Fibroblast of skin of scalp (primary cell): ENCODE data around the gene TGM6.
"Not testable (repeated sequence)": the region's sequence is repeated elsewhere in the genome, so short reads cannot be mapped to it uniquely, and the experiment has no call there.

Source experiments
- DNase-seq: peaks from one replicate; pipeline ENCODE4 v3.0.0-alpha.2; 2013

TGM6 gene

GRCh38 chr20:2399390-2399789 lies 18.7 kb downstream of the TGM6 start:
- DNase-seq = no peak

GRCh38 chr20:2400290-2400689 lies 19.6 kb downstream of the TGM6 start:
- no peak for DNase-seq

- DNase-seq = no peak
These were observed 20.8 kb downstream of the TGM6 start for GRCh38 chr20:2401527-2401926.

GRCh38 chr20:2402271-2402980 lies 21.7 kb downstream of the TGM6 start:
- DNase-seq = peak; percentile 38

GRCh38 chr20:2403291-2404052 lies 22.8 kb downstream of the TGM6 start:
- DNase-seq = no peak

- no peak for DNase-seq
These were observed 25.0 kb downstream of the TGM6 start for GRCh38 chr20:2405693-2406065.

- DNase-seq = not testable (repeated sequence)
These were observed 26.7 kb downstream of the TGM6 start for GRCh38 chr20:2407355-2407754.

GRCh38 chr20:2408111-2408510 lies 27.4 kb downstream of the TGM6 start:
- no peak for DNase-seq

GRCh38 chr20:2416541-2417212 lies 36.0 kb downstream of the TGM6 start:
- DNase-seq = no peak

GRCh38 chr20:2417213-2417541 lies 36.5 kb downstream of the TGM6 start:
- no peak for DNase-seq

GRCh38 chr20:2418388-2418787 lies 37.7 kb downstream of the TGM6 start:
- no peak for DNase-seq

- DNase-seq = no peak
These were observed 39.8 kb downstream of the TGM6 start for GRCh38 chr20:2420510-2420909.

- DNase-seq = no peak
These were observed 40.5 kb downstream of the TGM6 start for GRCh38 chr20:2421247-2421646.

GRCh38 chr20:2429051-2429450 lies 48.4 kb downstream of the TGM6 start:
- DNase-seq = no peak

- DNase-seq = no peak
These were observed 49.8 kb downstream of the TGM6 start for GRCh38 chr20:2430538-2430937.

GRCh38 chr20:2431185-2431584 lies 50.5 kb downstream of the TGM6 start:
- no peak for DNase-seq

GRCh38 chr20:2446845-2447244 lies 66.1 kb downstream of the TGM6 start:
- no peak for DNase-seq

- no peak for DNase-seq
These were observed 68.7 kb downstream of the TGM6 start for GRCh38 chr20:2449386-2449785.

- no peak for DNase-seq
These were observed 70.7 kb downstream of the TGM6 start for GRCh38 chr20:2451422-2451821.

- DNase-seq = peak; percentile 68
These were observed 71.4 kb downstream of the TGM6 start for GRCh38 chr20:2451939-2452732.

GRCh38 chr20:2453792-2454191 lies 73.1 kb downstream of the TGM6 start:
- no peak for DNase-seq

GRCh38 chr20:2455771-2456497 lies 75.2 kb downstream of the TGM6 start:
- no peak for DNase-seq
